Esophagus muscularis mucosa (tissue), 3 donors: Measurements from ENCODE around the gene NPTX1.

ENCODE experiments used
- CTCF ChIP-seq, 3 experiments: fragments of 200-600 bp in 2 of 3; fragments of 450-650 bp in 1 of 3; sonication (generic) in 2 of 3; IDR thresholded peaks; one replicate each; pipeline ENCODE4 v1.5.1; 2017 to 2019; ENCODE audit warnings: antibody characterized with exemption in 3 of 3, mild to moderate bottlenecking in 2 of 3, moderate library complexity in 1 of 3
- POLR2A ChIP-seq: fragments of 450-650 bp; IDR thresholded peaks from one replicate; pipeline ENCODE4 v1.6.1; 2017; ENCODE audit warnings: antibody characterized with exemption, moderate library complexity, mild to moderate bottlenecking, low read depth

- no peak for TF ChIP-seq POLR2A
- no peak for TF ChIP-seq CTCF (IDR thresholded peaks at IDR 0.05)
Measured at GRCh38 chr17:80423536-80424225, 52.7 kb downstream of the NPTX1 start.
